ENCODE measurements around the gene HCN3.
"Not testable (repeated sequence)": the region's sequence is repeated elsewhere in the genome, so short reads cannot be mapped to it uniquely, and the experiment has no call there.

The HCN3 gene

DNA sequence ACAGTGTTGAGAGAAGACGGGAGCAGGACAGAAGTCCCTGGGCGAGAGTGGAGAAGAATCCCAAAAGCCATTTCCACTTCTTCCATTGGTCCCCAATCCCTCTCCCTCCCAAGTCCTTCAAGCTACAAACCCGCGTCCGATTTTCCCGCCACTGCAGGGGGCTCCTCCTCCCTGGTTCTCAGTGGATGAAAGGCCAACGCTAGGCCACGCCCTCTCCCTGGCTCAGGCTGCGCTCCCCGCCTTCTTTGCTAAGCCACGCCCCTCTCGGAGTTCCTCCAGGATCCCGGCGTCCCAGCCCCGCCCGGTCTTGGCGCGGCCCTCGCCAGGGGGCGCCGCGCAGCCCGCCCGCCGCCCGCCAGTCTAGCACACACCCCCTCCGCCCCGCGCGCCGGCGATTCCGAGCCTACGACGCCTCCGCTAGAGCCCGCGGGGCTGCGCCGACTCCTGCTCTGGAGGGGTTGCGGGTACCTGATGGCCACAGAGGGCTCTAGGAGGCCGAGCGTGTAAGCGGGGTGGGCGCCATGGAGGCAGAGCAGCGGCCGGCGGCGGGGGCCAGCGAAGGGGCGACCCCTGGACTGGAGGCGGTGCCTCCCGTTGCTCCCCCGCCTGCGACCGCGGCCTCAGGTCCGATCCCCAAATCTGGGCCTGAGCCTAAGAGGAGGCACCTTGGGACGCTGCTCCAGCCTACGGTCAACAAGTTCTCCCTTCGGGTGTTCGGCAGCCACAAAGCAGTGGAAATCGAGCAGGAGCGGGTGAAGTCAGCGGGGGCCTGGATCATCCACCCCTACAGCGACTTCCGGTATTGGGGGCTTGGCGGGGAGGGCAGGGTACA lies at the start of gene HCN3:
TSS of gene HCN3 (plus strand) at position 394 of the 832 bp plus-strand sequence. CDS start at position 522, 128 bp downstream.
- DNase-seq, result peak; percentile 88 to 97

GRCh38 chr1:155228096-155228427 lies 49.2 kb upstream of the HCN3 start:
- DNase-seq, result no peak

- not testable (repeated sequence) for DNase-seq
These were observed 46.0 kb upstream of the HCN3 start for GRCh38 chr1:155231302-155231701.

DNA sequence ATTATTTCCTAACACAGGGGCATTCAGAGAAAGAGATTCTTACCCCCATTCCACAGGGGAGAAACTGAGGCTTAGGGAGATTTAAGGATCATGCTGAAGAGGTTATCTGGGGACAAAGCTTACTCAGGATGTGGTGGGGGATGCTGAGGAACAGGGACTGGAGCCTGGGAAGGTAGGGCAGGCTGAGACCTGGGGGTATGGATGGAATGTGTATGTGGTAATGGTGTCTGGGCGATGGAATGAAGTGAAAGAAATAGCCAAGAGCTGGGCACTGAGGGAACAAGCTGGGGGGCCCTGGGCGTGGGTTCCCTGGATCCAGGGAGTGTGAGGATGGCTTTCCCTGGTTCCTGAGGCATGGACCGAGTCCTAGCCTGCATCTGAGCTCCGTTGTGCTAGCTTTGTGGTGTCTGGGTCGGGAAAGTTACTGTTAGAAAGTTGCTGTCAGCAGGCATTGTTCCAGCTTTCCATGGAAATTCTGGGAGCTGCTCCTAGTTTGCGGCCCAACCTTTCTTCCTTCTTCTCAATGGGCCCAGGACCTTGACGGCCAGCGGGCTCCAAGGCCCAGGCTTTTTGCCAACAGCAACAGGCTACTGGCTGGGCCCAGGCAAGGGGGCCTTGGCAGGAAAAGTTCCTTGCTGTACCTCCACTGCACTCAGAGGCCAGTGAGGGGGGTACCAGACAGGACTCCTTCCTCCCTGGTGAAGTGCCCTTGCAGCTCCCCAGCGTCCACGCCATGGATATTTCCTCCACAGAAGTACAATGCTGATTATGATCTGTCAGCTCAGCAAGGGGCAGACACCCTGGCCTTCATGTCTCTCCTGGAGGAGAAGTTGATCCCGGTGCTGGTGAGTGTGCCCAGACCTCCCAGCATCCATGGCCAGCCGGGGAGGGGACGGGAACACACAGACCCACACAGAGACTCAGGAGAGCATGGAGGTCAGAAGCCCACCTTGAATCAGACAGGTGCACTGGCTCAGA lies 45.0 kb upstream of the HCN3 start:
- DNase-seq, result not testable (repeated sequence)

GRCh38 chr1:155233502-155233901 lies 43.8 kb upstream of the HCN3 start:
- not testable (repeated sequence) for DNase-seq

- DNase-seq, result not testable (repeated sequence)
These were observed 41.9 kb upstream of the HCN3 start for GRCh38 chr1:155235375-155235774.

- DNase-seq, result no peak
These were observed 40.8 kb upstream of the HCN3 start for GRCh38 chr1:155236451-155236850.

DNA sequence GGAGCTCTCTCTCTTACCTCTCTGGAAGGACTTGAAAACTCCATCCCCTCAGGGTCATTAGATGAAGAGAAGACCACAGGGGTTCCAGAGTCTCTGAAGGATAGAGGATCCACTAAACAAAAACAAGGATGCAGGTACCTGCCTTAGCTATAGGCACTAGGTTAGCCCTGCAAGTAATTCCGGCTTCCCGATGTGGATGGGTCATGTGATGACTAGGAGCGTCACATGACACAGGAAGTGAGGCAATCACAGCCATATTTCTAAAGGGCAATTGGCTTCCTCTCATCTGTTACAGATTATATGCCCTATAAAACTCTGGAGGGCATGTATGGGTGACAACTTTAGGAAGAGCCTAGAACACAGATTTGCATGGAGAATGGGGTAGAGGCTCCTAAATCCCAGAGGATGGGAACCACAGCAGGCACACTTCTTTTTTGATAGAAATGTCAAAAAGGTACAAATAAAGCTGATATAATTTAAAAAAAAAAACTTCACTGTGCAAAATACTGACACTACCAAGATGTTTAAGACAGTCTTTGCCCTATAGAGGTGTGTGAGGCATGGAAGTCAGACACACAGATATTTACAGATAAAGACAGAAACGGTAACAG lies 36.1 kb upstream of the HCN3 start:
- peak; percentile 65 to 80 for DNase-seq

DNA sequence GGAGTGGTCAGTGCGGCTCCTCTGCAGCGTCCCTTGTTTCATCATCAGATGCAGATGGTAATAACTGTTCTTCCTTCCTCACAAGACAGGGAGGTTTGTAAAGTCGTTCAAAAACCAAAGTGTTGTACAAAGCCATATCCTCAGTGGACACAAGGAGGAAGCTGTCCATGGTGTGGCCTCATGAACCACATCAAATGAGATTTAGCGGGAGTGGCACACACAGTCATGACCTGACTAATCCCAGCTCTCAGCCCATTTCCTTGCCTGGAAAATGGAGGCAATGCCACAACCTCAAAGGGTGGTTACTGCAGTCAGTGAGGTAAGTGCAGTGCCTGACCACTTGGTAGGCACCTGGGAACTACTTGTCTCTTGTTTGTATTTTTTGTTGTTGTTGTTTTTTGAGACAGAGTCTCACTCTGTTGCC lies 35.4 kb upstream of the HCN3 start:
- no peak for DNase-seq

GRCh38 chr1:155242805-155243358 lies 34.4 kb upstream of the HCN3 start:
- DNase-seq, result no peak

GRCh38 chr1:155244368-155245162 lies 32.7 kb upstream of the HCN3 start:
- DNase-seq, result peak; percentile 99

- DNase-seq, result no peak
These were observed 32.1 kb upstream of the HCN3 start for GRCh38 chr1:155245163-155245524.

DNA sequence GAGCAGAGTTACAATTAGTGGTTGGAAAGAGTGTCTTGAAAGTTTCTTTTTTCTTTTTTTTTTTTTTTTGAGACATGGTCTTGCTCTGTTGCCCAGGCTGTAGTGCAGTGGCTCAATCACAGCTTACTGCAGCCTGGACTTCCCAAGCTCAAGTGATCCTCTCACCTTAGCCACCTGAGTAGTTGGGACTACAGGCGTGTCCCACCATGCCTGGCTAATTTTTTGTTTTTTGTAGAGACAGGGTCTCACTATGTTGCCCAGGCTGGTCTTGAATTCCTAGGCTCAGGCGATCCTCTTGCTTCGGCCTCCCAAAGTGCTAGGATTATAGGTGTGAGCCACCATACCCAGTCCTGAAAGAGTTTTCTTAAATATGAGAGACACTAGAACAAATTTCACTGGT lies 30.5 kb upstream of the HCN3 start:
- not testable (repeated sequence) for DNase-seq

DNA sequence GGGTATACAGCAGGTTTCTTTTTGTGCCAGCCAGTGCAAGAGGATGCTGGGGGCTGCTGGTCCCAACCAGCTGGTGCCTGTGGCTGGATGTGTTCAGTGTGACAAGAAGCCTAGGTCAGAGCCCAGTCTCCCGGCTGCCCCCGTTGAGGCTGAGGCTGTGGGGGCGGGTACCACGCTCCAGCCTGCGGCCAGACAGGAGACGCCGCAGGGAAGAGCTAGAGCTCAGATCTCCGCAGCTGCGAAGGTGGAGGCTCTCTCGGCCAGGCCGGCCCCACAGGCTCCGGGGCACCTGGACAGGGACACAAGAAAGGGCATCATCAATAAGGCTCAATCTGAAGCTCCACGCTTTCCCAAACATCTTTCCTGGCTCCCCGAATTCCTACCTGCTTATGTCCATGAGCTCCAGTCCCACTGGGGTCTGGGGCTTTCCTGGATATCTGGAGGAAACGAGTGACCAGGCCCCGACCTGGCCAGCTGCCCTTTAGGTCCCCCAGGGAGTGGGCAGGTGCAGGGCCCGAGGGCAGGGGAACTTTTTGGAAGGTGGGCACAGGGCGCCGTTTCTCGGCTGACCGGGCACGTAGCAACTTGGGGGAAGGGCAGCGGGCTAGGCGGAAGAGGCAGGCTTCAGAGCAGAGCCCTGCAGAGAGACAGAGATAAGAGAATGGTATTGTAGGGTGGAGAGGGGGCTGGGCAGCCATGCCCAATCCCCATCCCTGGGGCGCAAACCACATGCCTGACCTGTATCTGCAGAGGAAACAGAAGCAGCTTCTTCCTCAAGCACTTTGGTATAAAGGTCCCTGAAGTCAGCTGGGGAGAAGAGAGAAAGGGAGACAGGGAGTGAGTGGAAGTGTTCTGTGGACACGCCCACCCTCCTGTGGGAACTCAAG lies 29.4 kb upstream of the HCN3 start:
- DNase-seq, result no peak

GRCh38 chr1:155250246-155250632 lies 27.0 kb upstream of the HCN3 start:
- no peak for DNase-seq

- DNase-seq, result peak; percentile 74 to 88
These were observed 26.4 kb upstream of the HCN3 start for GRCh38 chr1:155250633-155251449.

- DNase-seq, result no peak
These were observed 25.7 kb upstream of the HCN3 start for GRCh38 chr1:155251566-155251965.

DNA sequence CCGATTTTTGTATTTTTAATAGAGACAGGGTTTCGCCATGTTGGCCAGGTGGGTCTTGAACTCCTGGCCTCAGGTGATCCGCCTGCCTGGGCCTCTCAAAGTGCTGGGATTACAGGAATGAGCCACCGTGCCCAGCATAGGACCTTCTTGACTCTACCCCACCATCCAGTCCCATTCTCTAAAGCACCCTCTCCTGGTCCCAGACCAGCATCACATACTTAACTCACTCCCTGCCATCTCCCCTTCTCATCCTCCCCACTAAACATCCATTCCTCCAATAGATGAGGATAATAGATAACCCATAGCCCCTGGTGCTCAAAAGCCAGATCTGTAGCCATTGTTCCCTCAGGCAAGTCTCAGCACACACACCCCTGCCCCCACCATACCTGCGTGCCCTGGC lies 24.1 kb upstream of the HCN3 start:
- DNase-seq, result no peak

DNA sequence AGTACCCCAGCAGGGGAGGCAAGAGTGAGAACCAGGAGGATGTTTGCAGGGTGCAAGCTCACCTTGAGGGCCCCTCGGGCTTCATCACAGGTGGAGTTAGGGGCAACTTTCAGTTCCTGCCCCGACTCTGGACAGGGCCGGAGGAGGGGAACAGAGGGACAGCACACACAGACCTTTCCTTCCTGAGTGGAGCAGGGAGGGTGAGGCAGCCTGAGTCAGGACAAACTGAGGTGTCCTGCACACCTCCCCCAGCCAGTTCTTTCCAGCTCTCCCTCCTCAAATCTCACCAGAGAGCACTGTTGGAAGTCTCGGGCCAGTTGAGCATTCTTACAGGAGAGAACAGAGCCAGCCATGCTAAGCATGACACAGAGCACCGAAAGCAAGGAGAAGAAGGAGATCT lies 23.5 kb upstream of the HCN3 start:
- no peak for DNase-seq

DNA sequence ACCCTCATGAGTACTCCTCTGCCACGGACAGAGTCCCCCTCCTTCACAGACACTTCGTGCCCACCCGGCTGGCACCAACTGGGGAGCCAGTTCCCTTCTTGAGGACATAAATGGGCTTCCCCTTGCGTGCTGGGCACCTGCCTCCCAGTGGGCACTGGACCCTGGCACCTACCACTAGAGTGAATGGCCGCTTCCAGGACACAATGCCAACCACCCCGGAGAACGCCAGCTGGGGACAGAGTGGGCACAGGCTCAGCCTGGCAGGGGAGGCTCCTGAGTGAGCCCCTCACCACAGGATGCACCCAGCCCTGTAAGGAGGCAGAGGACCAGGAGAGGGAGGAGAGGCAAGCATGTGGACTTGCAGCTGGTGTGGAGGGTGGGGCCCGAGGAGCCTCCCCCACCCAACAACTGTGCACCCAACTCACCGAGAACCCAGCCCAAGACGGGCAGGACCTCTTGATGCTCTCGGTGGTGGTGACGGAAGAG lies 23.0 kb upstream of the HCN3 start:
- no peak for DNase-seq
